IPS-18a (cell line): ENCODE data around the gene PTPRN2.
"Not testable (repeated sequence)": the region's sequence is repeated elsewhere in the genome, so short reads cannot be mapped to it uniquely, and the experiment has no call there.

ENCODE experiments used
- H3K27ac ChIP-seq: one replicate; pipeline ENCODE4 v1.5.1; 2013; ENCODE audit warnings: low read length
- H3K27me3 ChIP-seq: one replicate; pipeline ENCODE4 v1.6.1; 2013; ENCODE audit warnings: mild to moderate bottlenecking, low read length; ENCODE audit not compliant: control insufficient read depth, insufficient read depth
- H3K36me3 ChIP-seq: one replicate; pipeline ENCODE4 v1.6.1; 2013; ENCODE audit warnings: low read depth, low read length; ENCODE audit not compliant: control insufficient read depth
- H3K4me1 ChIP-seq: one replicate; pipeline ENCODE4 v1.6.1; 2013; ENCODE audit warnings: low read depth, low read length; ENCODE audit not compliant: control insufficient read depth
- H3K4me3 ChIP-seq: one replicate; pipeline ENCODE4 v1.5.1; 2013; ENCODE audit warnings: low read length
- H3K9ac ChIP-seq: one replicate; pipeline ENCODE4 v1.6.1; 2013; ENCODE audit warnings: mild to moderate bottlenecking, low read length, moderate library complexity
- H3K9me3 ChIP-seq: one replicate; pipeline ENCODE4 v1.6.1; 2013; ENCODE audit warnings: low read depth, low read length; ENCODE audit not compliant: control insufficient read depth

PTPRN2 gene

GRCh38 chr7:157990226-157990880, 597.3 kb downstream of the PTPRN2 start:
- Histone ChIP-seq H3K27ac (no peak overlapping the region), H3K27me3 (no peaks in the 10 kb centered on the region), H3K9ac (no peak overlapping the region), H3K9me3 (no peaks in the 10 kb centered on the region), H3K4me3 (no peak overlapping the region), H3K4me1 (no peaks in the 10 kb centered on the region), H3K36me3 (no peaks in the 10 kb centered on the region)

- Histone ChIP-seq H3K27me3 (no peaks in the 10 kb centered on the region), H3K4me1 (no peaks in the 10 kb centered on the region), H3K9me3 (no peaks in the 10 kb centered on the region), H3K9ac (no peak overlapping the region), H3K27ac (no peak overlapping the region), H3K4me3 (no peak overlapping the region), H3K36me3 (no peaks in the 10 kb centered on the region)
Measured at GRCh38 chr7:157989589-157989988, 598.0 kb downstream of the PTPRN2 start.

- peaks cover 3% of the 10 kb centered on the region for H3K4me1 ChIP-seq
- H3K27ac ChIP-seq = no peak overlapping the region
- no peaks in the 10 kb centered on the region for H3K9me3 ChIP-seq
- H3K4me3 ChIP-seq = no peak overlapping the region
- no peaks in the 10 kb centered on the region for H3K27me3 ChIP-seq
- no peaks in the 10 kb centered on the region for H3K36me3 ChIP-seq
- no peak overlapping the region for H3K9ac ChIP-seq
Measured at GRCh38 chr7:157987906-157988305, 599.7 kb downstream of the PTPRN2 start.

GRCh38 chr7:157986051-157986450, 601.6 kb downstream of the PTPRN2 start:
- Histone ChIP-seq H3K4me1 (peaks cover 3% of the 10 kb centered on the region), H3K9me3 (no peaks in the 10 kb centered on the region), H3K36me3 (no peaks in the 10 kb centered on the region), H3K27ac (no peak overlapping the region), H3K4me3 (no peak overlapping the region), H3K27me3 (no peaks in the 10 kb centered on the region), H3K9ac (no peak overlapping the region)

- no peaks in the 10 kb centered on the region for H3K27me3 ChIP-seq
- no peak overlapping the region for H3K4me3 ChIP-seq
- no peaks in the 10 kb centered on the region for H3K36me3 ChIP-seq
- H3K9me3 ChIP-seq = no peaks in the 10 kb centered on the region
- no peak overlapping the region for H3K9ac ChIP-seq
- H3K27ac ChIP-seq = no peak overlapping the region
- peaks cover 3% of the 10 kb centered on the region for H3K4me1 ChIP-seq
Measured at GRCh38 chr7:157985636-157986035, 602.0 kb downstream of the PTPRN2 start.

GRCh38 chr7:157984423-157985163, 603.0 kb downstream of the PTPRN2 start:
- Histone ChIP-seq H3K9me3 (no peaks in the 10 kb centered on the region), H3K36me3 (no peaks in the 10 kb centered on the region), H3K27me3 (no peaks in the 10 kb centered on the region), H3K9ac (no peak overlapping the region), H3K27ac (no peak overlapping the region), H3K4me1 (peaks cover 3% of the 10 kb centered on the region), H3K4me3 (no peak overlapping the region)

GRCh38 chr7:157983502-157984422, 603.9 kb downstream of the PTPRN2 start:
- Histone ChIP-seq H3K27me3 (no peaks in the 10 kb centered on the region), H3K27ac (no peak overlapping the region), H3K36me3 (no peaks in the 10 kb centered on the region), H3K9ac (no peak overlapping the region), H3K9me3 (no peaks in the 10 kb centered on the region), H3K4me3 (no peak overlapping the region), H3K4me1 (peaks cover 3% of the 10 kb centered on the region)

- no peaks in the 10 kb centered on the region for H3K9me3 ChIP-seq
Measured at GRCh38 chr7:157981778-157982177, 605.8 kb downstream of the PTPRN2 start.

GRCh38 chr7:157980774-157981173, 606.8 kb downstream of the PTPRN2 start:
- no peaks in the 10 kb centered on the region for H3K9me3 ChIP-seq
- peaks cover 3% of the 10 kb centered on the region for H3K4me1 ChIP-seq
- no peaks in the 10 kb centered on the region for H3K36me3 ChIP-seq
- H3K27ac ChIP-seq = no peak overlapping the region
- H3K9ac ChIP-seq = no peak overlapping the region
- H3K4me3 ChIP-seq = no peak overlapping the region
- no peaks in the 10 kb centered on the region for H3K27me3 ChIP-seq

More at GRCh38 chr7:157981778-157982177, 605.8 kb downstream of the PTPRN2 start:
- H3K4me3 ChIP-seq = no peak overlapping the region
- H3K4me1 ChIP-seq = peaks cover 3% of the 10 kb centered on the region
- H3K27ac ChIP-seq = no peak overlapping the region
- no peaks in the 10 kb centered on the region for H3K36me3 ChIP-seq
- no peak overlapping the region for H3K9ac ChIP-seq
- H3K27me3 ChIP-seq = no peaks in the 10 kb centered on the region

GRCh38 chr7:157980341-157980731, 607.3 kb downstream of the PTPRN2 start:
- not testable (repeated sequence) for H3K27ac ChIP-seq, H3K9me3 ChIP-seq, H3K36me3 ChIP-seq, H3K4me1 ChIP-seq, H3K27me3 ChIP-seq, H3K4me3 ChIP-seq, H3K9ac ChIP-seq

- Histone ChIP-seq H3K9me3 (no peaks in the 10 kb centered on the region), H3K27me3 (no peaks in the 10 kb centered on the region), H3K4me1 (peaks cover 3% of the 10 kb centered on the region), H3K4me3 (no peak overlapping the region), H3K27ac (no peak overlapping the region), H3K36me3 (no peaks in the 10 kb centered on the region), H3K9ac (no peak overlapping the region)
Measured at GRCh38 chr7:157979636-157980340, 607.8 kb downstream of the PTPRN2 start.
